ENCODE results near the gene SUN2. TPM values are rescaled to one million over a fixed set of nuclear protein-coding genes. Genes with fewer than 3 reads are reported as not detected.

The SUN2 gene
- total and polyA plus RNA-seq, 9 of the 15 experiments (the other 6 are each of a cell fraction or from before 2014, with no cell fraction given) = 0.11 to 42.6 (median 16.7) TPM

DNA sequence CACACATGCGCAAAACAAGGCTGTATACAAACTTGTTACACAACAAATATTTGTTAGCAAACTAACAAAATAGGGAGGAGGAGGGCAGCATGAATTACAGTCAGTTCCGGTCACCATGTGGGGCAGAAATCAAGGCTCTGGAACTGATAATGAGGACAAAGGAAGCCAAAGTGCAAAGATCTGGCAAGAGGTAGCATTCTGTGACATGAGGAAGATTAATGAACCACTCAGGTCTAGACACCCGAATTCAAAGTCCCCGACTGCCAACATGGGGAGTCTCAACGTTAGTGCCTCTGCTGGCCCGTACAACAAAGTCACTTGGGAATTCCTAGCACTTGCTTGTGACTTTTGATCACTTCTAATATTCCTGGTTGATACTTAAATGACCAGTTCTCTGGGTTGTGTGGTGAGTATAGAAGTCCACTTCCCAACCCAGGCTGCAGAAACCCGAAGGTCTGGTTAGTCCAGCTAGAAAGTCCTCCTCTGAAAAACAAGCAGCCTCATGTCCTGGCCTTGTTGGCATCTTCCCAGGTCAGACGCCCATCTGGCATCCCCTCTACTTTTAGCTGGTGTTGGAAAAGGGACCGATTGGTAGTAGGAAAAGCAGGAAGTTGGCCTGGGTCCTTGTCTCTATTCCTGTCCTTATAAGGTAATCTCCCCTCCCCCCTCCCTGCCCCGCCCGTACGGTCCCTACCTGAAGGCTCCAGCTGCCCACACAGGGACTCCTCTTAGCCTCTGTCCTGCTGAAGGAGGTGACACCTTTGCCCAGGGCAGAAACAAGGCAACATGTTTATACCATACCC is 1.6 kb downstream of the SUN2 start (continued):
- peak; percentile 27; the same call in 1 of the 2 replicates for TF ChIP-seq ETV1 (tag; conservative IDR thresholded peaks at IDR 0.05; ENCODE audit: low read depth)
- TF ChIP-seq ZNF224 (CRISPR knock-in tag; IDR thresholded peaks at IDR 0.05) = no peak
- no peak for TF ChIP-seq ZNF586 (CRISPR knock-in tag; conservative IDR thresholded peaks at IDR 0.05)
- no peak for TF ChIP-seq CAMTA2 (CRISPR knock-in tag; conservative IDR thresholded peaks at IDR 0.05)
- TF ChIP-seq ZNF695 (CRISPR knock-in tag; IDR thresholded peaks at IDR 0.05) = no peak
- TF ChIP-seq, protein P1, sequence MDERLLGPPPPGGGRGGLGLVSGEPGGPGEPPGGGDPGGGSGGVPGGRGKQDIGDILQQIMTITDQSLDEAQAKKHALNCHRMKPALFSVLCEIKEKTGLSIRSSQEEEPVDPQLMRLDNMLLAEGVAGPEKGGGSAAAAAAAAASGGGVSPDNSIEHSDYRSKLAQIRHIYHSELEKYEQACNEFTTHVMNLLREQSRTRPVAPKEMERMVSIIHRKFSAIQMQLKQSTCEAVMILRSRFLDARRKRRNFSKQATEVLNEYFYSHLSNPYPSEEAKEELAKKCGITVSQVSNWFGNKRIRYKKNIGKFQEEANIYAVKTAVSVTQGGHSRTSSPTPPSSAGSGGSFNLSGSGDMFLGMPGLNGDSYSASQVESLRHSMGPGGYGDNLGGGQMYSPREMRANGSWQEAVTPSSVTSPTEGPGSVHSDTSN (CRISPR knock-in tag; IDR thresholded peaks at IDR 0.05; ENCODE audit: low read depth) = no peak
- TF ChIP-seq, protein P1 (tag; conservative IDR thresholded peaks at IDR 0.05; ENCODE audit: low read depth) = peak; percentile 73
- TF ChIP-seq, protein P2, sequence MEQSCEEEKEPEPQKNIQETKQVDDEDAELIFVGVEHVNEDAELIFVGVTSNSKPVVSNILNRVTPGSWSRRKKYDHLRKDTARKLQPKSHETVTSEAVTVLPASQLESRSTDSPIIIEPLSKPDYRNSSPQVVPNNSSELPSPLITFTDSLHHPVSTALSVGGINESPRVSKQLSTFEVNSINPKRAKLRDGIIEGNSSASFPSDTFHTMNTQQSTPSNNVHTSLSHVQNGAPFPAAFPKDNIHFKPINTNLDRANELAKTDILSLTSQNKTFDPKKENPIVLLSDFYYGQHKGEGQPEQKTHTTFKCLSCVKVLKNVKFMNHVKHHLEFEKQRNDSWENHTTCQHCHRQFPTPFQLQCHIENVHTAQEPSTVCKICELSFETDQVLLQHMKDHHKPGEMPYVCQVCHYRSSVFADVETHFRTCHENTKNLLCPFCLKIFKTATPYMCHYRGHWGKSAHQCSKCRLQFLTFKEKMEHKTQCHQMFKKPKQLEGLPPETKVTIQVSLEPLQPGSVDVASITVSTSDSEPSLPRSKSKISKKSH (CRISPR knock-in tag; IDR thresholded peaks at IDR 0.05) = no peak
- TF ChIP-seq SP2 (IDR thresholded peaks at IDR 0.05; ENCODE audit: extremely low read depth, low read depth, low read length, poor library complexity, severe bottlenecking) = no peak
- TF ChIP-seq TRIM24 (IDR thresholded peaks at IDR 0.05) = no peak
- TF ChIP-seq MEF2A (IDR thresholded peaks at IDR 0.05; ENCODE audit: control insufficient read depth, low read depth, low read length) = no peak
- no peak for TF ChIP-seq GTF2E2 (tag; IDR thresholded peaks at IDR 0.05)
- TF ChIP-seq HCFC1 (IDR thresholded peaks at IDR 0.05; ENCODE audit: low read depth, low read length) = no peak
- TF ChIP-seq BACH1 (tag; IDR thresholded peaks at IDR 0.05) = no peak
- no peak for TF ChIP-seq ZNF324 (CRISPR knock-in tag; IDR thresholded peaks at IDR 0.05)
- TF ChIP-seq NFIC (IDR thresholded peaks at IDR 0.05) = no peak
- 0 out of 4 replicates have a peak, but pooled peaks of 1 of the 2 experiments have one; percentile 40 for TF ChIP-seq FOXA3 (CRISPR knock-in tag; conservative IDR thresholded peaks at IDR 0.05 in 1 of 2, IDR thresholded peaks at IDR 0.05 in 1 of 2)
- TF ChIP-seq, protein P3, sequence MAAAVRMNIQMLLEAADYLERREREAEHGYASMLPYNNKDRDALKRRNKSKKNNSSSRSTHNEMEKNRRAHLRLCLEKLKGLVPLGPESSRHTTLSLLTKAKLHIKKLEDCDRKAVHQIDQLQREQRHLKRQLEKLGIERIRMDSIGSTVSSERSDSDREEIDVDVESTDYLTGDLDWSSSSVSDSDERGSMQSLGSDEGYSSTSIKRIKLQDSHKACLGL (CRISPR knock-in tag; IDR thresholded peaks at IDR 0.05; ENCODE audit: borderline replicate concordance, poor library complexity, severe bottlenecking) = no peak
- TF ChIP-seq, protein P4, sequence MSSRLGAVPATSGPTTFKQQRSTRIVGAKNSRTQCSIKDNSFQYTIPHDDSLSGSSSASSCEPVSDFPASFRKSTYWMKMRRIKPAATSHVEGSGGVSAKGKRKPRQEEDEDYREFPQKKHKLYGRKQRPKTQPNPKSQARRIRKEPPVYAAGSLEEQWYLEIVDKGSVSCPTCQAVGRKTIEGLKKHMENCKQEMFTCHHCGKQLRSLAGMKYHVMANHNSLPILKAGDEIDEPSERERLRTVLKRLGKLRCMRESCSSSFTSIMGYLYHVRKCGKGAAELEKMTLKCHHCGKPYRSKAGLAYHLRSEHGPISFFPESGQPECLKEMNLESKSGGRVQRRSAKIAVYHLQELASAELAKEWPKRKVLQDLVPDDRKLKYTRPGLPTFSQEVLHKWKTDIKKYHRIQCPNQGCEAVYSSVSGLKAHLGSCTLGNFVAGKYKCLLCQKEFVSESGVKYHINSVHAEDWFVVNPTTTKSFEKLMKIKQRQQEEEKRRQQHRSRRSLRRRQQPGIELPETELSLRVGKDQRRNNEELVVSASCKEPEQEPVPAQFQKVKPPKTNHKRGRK (tag; IDR thresholded peaks at IDR 0.05) = no peak
